K562 (cell line): ENCODE results near the gene BSCL2. TPM values are rescaled to one million over a fixed set of nuclear protein-coding genes. Genes with fewer than 3 reads are reported as not detected.
A peak's percentile ranks its signal among the peaks of the same experiment; 100 is the strongest.

ENCODE experiments used
- CEBPB ChIP-seq: fragments of 450-650 bp; IDR thresholded peaks from 2 replicates; pipeline ENCODE4 v1.6.1; 2016; ENCODE audit warnings: missing genetic modification characterization, missing compliant biosample characterization
- ELF1 ChIP-seq: fragments of 200-800 bp; sonication (Bioruptor generic); IDR thresholded peaks from 2 replicates; pipeline ENCODE4 v1.6.1; 2016; ENCODE audit warnings: missing genetic modification characterization, missing compliant biosample characterization
- HNRNPK ChIP-seq: fragments of 200-400 bp; formaldehyde crosslinking; IDR thresholded peaks from one replicate; pipeline ENCODE4 v1.6.1; 2018; ENCODE audit warnings: mild to moderate bottlenecking, low read depth, low read length; ENCODE audit not compliant: poor library complexity, severe bottlenecking
- KDM2B ChIP-seq: fragments of 250-450 bp; sonication (Bioruptor Pico); IDR thresholded peaks from 2 replicates; pipeline ENCODE4 v1.8.0; 2021; ENCODE audit warnings: mild to moderate bottlenecking, moderate library complexity
- PHB ChIP-seq: fragments of 250-450 bp; sonication (Bioruptor Pico); IDR thresholded peaks from 2 replicates; pipeline ENCODE4 v1.5.0; 2021
- PTRF ChIP-seq: fragments of 450-650 bp; IDR thresholded peaks from 2 replicates; pipeline ENCODE4 v1.6.1; 2016; ENCODE audit warnings: mild to moderate bottlenecking, missing genetic modification characterization, missing compliant biosample characterization
- PURB ChIP-seq: sonication (generic); formaldehyde crosslinking; IDR thresholded peaks from 2 replicates; pipeline ENCODE4 v1.9.0; 2021; ENCODE audit warnings: low read depth, mild to moderate bottlenecking, missing genetic modification reagents
- SNRNP70 ChIP-seq: fragments of 200-400 bp; formaldehyde crosslinking; optimal IDR thresholded peaks from 2 replicates; pipeline ENCODE3; 2017; ENCODE audit warnings: low read depth, low read length
- SRSF3 ChIP-seq: fragments of 200-400 bp; formaldehyde crosslinking; IDR thresholded peaks from 2 replicates; pipeline ENCODE4 v1.6.1; 2016; ENCODE audit warnings: mild to moderate bottlenecking, low read length, moderate library complexity; ENCODE audit not compliant: insufficient read depth
- SRSF7 ChIP-seq: fragments of 200-400 bp; formaldehyde crosslinking; optimal IDR thresholded peaks from 2 replicates; pipeline ENCODE3; 2017; ENCODE audit warnings: mild to moderate bottlenecking, low read depth, low read length
- U2AF1 ChIP-seq: fragments of 200-400 bp; formaldehyde crosslinking; optimal IDR thresholded peaks from 2 replicates; pipeline ENCODE3; 2017; ENCODE audit warnings: mild to moderate bottlenecking, low read depth, low read length, moderate library complexity
- ZNF316 ChIP-seq: fragments of 450-650 bp; IDR thresholded peaks from 2 replicates; pipeline ENCODE4 v1.6.1; 2016
- polyA plus RNA-seq, 8 experiments: library from polyadenylated mRNA; depleted of rRNA in 4 of 8; stranded (reverse) in 5 of 8; unstranded in 3 of 8; fragments of >200 nt; fragmentation: Nextera tagmentation in 2 of 8; fragmentation: Illumina TruSeq in 1 of 8; extraction: Ambion mirVana in 2 of 8; extraction: Trizol in 1 of 8; gene quantifications; 2 replicates each; pipeline versions ENCODE4 v1.2.1 to v1.2.3, GENCODE V29; 2011 to 2014; ENCODE audit warnings: inconsistent platforms in 1 of 8, missing spikeins in 1 of 8
- total RNA-seq, 7 experiments: library from RNA; depleted of rRNA in 6 of 7; stranded (reverse); fragments of >200 nt in 6 of 7; fragmentation: Illumina TruSeq in 2 of 7; extraction: Trizol in 2 of 7; gene quantifications; 2 replicates each; pipeline versions ENCODE4 v1.2.1 to v1.2.3, GENCODE V29; 2011 to 2021; ENCODE audit warnings: low replicate concordance in 1 of 7
- TF ChIP-seq, protein P1 (sequence below): fragments of 200-600 bp; sonication (generic); IDR thresholded peaks from one replicate; pipeline ENCODE4 v1.6.1; 2012; ENCODE audit warnings: mild to moderate bottlenecking, low read depth, low read length, inconsistent platforms
- TF ChIP-seq, protein P2 (sequence below): fragments of 450-650 bp; IDR thresholded peaks from 2 replicates; pipeline ENCODE4 v1.6.1; 2016; ENCODE audit warnings: borderline replicate concordance

Gene BSCL2
- total and polyA plus RNA-seq, 9 of the 15 experiments (the other 6 are each of a cell fraction or from before 2014, with no cell fraction given): 18.9 to 51.7 (median 35.2) TPM

DNA sequence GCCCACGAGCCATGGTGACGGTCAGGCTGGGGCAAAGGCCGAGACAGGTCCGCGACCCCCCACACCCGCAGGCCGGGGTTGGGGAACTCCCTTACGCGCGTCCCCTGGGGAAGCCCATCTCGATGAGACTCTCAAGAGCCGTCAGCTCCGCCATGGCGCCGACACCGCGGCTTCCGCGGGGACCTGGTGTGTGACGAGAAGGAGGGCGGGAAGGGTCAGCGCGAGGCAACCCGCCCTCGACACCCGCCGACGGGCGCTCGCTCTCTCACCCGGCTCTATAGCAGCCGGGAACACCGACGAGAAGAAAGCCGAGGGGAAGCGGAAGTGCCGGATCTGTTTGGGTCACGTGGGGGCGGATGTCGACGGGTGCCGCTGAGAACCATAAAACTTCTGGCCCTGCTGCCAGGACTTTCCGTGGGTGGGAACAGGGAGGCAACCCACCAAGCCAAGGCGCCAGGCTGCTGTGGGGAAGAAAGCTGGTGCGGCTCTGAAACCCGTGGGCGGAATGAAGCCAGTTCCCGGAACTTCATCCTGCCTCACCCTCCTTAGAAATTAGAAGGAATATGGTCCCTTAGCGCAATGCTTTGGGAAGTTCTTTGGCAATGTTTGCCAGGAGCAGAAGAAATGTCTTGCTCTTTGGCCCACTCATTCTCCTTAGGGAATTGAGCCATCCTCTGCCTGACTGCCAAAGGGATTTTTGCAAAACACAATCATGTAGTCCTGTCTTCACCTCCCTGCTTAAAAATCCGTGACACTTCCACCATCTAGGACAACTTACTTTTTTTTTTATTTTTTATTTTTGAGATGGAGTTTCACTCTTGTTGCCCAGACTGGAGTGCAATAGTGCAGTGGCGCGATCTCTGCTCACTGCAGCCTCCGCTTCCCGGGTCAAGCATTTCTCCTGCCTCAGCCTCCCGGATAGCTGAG, 28.2 kb downstream of the BSCL2 start, which contains the start of gene UBXN1 (continued):
- TF ChIP-seq, protein P1, sequence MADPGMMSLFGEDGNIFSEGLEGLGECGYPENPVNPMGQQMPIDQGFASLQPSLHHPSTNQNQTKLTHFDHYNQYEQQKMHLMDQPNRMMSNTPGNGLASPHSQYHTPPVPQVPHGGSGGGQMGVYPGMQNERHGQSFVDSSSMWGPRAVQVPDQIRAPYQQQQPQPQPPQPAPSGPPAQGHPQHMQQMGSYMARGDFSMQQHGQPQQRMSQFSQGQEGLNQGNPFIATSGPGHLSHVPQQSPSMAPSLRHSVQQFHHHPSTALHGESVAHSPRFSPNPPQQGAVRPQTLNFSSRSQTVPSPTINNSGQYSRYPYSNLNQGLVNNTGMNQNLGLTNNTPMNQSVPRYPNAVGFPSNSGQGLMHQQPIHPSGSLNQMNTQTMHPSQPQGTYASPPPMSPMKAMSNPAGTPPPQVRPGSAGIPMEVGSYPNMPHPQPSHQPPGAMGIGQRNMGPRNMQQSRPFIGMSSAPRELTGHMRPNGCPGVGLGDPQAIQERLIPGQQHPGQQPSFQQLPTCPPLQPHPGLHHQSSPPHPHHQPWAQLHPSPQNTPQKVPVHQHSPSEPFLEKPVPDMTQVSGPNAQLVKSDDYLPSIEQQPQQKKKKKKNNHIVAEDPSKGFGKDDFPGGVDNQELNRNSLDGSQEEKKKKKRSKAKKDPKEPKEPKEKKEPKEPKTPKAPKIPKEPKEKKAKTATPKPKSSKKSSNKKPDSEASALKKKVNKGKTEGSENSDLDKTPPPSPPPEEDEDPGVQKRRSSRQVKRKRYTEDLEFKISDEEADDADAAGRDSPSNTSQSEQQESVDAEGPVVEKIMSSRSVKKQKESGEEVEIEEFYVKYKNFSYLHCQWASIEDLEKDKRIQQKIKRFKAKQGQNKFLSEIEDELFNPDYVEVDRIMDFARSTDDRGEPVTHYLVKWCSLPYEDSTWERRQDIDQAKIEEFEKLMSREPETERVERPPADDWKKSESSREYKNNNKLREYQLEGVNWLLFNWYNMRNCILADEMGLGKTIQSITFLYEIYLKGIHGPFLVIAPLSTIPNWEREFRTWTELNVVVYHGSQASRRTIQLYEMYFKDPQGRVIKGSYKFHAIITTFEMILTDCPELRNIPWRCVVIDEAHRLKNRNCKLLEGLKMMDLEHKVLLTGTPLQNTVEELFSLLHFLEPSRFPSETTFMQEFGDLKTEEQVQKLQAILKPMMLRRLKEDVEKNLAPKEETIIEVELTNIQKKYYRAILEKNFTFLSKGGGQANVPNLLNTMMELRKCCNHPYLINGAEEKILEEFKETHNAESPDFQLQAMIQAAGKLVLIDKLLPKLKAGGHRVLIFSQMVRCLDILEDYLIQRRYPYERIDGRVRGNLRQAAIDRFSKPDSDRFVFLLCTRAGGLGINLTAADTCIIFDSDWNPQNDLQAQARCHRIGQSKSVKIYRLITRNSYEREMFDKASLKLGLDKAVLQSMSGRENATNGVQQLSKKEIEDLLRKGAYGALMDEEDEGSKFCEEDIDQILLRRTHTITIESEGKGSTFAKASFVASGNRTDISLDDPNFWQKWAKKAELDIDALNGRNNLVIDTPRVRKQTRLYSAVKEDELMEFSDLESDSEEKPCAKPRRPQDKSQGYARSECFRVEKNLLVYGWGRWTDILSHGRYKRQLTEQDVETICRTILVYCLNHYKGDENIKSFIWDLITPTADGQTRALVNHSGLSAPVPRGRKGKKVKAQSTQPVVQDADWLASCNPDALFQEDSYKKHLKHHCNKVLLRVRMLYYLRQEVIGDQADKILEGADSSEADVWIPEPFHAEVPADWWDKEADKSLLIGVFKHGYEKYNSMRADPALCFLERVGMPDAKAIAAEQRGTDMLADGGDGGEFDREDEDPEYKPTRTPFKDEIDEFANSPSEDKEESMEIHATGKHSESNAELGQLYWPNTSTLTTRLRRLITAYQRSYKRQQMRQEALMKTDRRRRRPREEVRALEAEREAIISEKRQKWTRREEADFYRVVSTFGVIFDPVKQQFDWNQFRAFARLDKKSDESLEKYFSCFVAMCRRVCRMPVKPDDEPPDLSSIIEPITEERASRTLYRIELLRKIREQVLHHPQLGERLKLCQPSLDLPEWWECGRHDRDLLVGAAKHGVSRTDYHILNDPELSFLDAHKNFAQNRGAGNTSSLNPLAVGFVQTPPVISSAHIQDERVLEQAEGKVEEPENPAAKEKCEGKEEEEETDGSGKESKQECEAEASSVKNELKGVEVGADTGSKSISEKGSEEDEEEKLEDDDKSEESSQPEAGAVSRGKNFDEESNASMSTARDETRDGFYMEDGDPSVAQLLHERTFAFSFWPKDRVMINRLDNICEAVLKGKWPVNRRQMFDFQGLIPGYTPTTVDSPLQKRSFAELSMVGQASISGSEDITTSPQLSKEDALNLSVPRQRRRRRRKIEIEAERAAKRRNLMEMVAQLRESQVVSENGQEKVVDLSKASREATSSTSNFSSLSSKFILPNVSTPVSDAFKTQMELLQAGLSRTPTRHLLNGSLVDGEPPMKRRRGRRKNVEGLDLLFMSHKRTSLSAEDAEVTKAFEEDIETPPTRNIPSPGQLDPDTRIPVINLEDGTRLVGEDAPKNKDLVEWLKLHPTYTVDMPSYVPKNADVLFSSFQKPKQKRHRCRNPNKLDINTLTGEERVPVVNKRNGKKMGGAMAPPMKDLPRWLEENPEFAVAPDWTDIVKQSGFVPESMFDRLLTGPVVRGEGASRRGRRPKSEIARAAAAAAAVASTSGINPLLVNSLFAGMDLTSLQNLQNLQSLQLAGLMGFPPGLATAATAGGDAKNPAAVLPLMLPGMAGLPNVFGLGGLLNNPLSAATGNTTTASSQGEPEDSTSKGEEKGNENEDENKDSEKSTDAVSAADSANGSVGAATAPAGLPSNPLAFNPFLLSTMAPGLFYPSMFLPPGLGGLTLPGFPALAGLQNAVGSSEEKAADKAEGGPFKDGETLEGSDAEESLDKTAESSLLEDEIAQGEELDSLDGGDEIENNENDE: no peak
- TF ChIP-seq, protein P2, sequence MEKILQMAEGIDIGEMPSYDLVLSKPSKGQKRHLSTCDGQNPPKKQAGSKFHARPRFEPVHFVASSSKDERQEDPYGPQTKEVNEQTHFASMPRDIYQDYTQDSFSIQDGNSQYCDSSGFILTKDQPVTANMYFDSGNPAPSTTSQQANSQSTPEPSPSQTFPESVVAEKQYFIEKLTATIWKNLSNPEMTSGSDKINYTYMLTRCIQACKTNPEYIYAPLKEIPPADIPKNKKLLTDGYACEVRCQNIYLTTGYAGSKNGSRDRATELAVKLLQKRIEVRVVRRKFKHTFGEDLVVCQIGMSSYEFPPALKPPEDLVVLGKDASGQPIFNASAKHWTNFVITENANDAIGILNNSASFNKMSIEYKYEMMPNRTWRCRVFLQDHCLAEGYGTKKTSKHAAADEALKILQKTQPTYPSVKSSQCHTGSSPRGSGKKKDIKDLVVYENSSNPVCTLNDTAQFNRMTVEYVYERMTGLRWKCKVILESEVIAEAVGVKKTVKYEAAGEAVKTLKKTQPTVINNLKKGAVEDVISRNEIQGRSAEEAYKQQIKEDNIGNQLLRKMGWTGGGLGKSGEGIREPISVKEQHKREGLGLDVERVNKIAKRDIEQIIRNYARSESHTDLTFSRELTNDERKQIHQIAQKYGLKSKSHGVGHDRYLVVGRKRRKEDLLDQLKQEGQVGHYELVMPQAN: peak; percentile 80
- no peak for TF ChIP-seq SRSF7
- no peak for TF ChIP-seq U2AF1
- no peak for TF ChIP-seq CEBPB (tag)
- no peak for TF ChIP-seq KDM2B (CRISPR knock-in tag)
- no peak for TF ChIP-seq PHB (CRISPR knock-in tag)
- TF ChIP-seq SRSF3: no peak
- TF ChIP-seq HNRNPK: no peak
- no peak for TF ChIP-seq SNRNP70
- TF ChIP-seq PTRF (tag): no peak
- TF ChIP-seq ELF1 (tag): peak; percentile 96
- no peak for TF ChIP-seq PURB (CRISPR knock-in tag)
- TF ChIP-seq ZNF316: no peak
